AG08396 (cell line): ENCODE data around the gene PGGHG.
"Not testable (repeated sequence)": the region's sequence is repeated elsewhere in the genome, so short reads cannot be mapped to it uniquely, and the experiment has no call there.

Experiments used
- DNase-seq: peaks from one replicate; pipeline ENCODE4 v3.0.0; 2012; ENCODE audit warnings: low spot score, mixed read lengths

Gene PGGHG

DNA sequence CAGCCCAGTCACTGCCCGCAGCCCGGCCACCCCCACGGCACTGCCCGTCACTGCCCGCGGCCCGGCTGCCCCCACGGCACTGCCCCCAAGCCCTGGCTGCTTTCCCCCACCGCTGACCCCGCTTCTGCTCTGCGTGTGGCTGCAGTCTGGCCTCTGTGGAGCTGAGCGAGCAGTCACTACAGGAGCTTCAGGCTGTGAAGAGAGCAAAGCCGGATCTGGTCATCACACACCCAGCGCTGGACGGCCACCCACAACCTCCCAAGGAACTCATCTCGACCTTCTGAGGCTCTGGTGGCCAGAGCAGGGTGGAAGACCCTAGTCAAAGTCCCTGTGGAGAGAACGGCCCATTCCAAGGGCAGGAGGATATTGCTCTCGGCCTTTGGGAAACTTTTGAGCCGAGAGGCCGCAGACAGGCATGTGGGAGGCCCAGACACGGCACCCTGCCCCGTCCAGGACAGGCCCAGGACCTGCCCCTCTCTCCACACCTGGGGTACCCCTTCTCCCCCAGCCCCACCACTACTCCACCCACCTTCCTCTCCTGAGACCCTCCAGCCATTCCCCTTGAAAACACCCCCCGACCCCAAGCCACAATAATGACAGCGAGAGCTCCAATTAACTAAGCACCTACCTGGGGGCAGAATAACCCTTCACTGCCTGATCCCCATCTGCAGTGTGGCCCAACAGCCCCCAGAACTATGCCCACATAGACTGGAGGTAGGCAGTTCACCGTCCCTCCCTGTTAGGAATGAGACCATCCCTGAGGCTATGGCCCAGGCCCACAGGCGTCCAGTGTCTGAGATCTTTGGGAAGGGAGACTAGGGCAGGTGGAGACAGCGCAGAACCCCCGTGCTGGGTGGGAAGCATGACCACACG is 3.7 kb upstream of the PGGHG start:
- DNase-seq = no peak

DNA sequence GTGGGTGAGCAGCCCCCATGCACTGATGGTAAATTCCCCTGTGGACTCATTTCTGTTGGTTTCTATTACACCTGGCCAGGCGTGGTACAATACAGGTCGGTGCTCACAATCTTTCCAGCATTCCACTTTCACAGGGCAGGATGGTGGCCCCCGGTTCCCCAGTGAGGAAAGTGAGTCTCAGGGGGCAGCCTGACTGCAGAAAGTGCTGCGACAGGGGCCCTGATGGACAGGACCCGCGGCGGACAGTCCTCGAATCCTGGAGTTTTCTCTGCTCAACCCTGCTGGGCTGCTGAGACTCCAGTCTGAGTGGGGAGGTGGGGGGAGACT is 3.1 kb upstream of the PGGHG start:
- no peak for DNase-seq

DNA sequence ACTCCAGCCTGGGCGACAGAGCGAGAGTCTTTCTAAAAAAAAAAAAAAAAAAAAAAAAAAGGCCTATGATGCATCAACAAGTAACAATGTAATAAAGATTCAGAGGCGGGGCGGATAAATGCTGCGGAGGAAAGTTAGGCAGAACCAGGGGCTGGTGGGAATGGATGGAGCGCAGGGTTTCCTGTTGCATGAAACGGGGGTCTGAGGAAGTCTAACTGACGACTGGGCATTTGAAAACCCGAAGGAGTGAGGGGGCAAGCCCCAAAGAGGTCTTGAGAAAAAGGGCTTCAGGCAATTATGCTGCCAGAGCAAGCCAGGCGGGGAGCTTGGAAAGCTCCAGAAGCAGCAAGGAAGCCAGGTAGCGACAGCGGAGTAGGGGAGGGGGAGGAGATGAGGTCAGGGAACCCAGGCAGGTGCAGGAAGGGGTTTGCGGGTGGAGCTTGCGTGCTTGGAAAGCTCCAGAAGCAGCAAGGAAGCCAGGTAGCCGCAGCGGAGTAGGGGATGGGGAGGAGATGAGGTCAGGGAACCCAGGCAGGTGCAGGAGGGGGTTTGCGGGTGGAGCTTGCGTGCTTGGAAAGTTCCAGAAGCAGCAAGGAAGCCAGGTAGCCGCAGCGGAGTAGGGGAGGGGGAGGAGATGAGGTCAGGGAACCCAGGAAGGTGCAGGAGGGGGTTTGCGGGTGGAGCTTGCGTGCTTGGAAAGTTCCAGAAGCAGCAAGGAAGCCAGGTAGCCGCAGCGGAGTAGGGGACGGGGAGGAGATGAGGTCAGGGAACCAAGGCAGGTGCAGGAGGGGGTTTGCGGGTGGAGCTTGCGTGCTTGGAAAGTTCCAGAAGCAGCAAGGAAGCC is 1.7 kb upstream of the PGGHG start:
- DNase-seq = not testable (repeated sequence)

DNA sequence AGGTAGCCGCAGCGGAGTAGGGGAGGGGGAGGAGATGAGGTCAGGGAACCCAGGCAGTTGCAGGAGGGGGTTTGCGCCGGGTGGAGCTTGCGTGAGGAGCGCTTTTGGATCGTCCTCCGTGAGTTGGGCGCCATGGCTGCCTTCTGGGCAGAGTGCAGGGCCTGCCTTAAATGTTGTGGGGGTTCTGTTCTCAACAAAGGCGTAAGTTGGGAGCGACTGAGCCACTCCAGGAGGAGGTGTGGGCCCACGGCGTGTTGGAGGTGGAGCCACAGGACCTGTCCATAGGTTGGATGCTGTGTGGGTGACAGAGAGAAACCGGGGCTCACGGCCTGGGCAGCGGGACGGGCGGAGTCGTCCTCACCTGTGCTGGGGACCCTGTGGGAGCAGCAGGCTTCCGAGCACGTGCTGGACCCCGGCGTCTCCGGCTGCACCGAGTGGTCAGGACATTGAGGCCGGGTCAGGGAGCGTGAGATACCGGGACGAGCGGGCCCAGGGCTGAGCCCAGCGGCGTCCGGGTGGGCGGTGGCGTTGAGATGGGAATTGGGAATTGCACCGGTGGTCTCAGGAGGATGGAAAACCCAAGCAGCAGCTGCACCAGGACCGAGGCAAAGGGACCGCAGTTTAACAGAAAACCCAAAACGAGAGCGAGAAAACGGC is 977 bp upstream of the PGGHG start:
- DNase-seq = no peak

DNA sequence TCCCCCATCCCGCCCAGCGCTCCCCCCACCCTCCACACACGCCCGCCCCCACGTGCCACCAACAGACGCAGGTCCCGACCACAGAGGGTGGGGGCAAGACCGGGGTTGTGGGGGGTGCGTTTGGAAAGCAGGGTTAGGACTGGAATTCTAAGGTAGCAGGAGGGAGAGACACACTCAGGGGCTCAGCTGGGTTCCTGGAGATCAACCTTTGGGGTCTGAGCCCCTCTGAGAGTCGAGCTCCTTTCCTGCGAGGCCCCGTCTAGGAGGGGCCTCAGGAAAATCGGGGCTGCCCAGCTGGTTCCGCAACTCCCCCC is 429 bp downstream of the PGGHG start:
- DNase-seq = peak; percentile 52

DNA sequence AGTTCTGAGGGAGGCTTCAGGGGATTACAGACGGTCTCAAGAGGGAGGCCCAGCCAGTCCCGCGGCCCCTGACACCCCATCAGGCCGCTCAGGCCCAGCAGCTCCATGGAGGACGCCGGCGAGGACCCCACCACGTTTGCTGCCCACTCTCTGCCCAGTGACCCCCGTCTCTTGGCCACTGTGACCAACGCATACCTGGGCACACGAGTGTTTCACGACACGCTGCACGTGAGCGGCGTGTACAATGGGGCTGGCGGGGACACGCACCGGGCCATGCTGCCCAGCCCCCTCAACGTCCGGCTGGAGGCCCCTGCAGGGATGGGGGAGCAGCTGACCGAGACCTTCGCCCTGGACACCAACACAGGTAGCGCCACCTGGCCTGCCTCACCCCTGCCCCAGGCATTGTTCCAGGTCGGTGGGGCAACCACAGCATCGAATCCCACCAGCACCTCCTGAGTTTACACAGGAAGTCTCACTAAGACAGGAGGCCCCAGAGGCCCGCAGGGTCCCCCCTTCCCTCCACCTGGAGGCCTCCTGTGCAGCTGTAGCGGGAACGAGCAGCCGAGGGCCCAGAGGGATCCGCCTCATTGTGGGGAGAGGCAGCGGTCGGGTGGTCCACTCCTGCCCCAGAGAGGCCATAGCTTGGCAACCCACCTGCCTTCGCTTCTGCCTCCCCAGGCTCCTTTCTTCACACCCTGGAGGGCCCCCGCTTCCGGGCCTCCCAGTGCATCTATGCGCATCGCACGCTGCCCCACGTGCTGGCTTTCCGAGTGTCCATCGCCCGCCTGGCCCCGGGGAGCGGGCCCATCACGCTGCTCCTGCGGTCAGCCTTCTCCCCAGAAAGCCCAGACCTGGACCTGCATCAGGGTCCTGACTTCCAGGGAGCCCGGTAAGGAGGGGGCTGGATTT is 1.0 kb downstream of the PGGHG start:
- DNase-seq = no peak

DNA sequence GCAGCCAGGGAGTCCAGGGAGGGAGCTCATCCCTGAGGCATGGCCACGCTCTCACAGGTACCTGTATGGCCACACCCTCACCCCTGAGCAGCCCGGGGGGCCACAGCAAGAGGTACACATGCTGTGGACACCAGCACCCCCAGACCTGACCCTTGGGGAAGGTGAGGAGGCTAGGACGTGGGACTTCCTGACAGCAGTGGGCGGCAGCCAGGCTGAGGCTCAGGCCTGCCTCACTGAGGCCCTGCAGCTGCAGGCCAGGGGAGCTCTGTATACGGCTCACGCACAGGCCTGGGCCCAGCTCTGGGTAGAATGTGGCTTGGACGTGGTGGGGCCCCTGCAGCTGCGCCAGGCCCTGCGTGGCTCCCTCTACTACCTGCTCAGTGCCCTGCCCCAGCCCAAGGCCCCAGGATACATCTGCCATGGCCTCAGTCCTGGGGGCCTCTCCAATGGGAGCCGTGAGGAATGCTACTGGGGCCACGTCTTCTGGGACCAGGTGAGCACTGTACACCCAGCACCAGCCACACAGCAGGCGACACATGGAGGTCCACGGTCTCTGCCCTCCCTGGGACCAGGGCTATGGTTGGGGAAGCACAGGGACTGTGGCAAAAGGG is 1.8 kb downstream of the PGGHG start:
- DNase-seq = no peak

DNA sequence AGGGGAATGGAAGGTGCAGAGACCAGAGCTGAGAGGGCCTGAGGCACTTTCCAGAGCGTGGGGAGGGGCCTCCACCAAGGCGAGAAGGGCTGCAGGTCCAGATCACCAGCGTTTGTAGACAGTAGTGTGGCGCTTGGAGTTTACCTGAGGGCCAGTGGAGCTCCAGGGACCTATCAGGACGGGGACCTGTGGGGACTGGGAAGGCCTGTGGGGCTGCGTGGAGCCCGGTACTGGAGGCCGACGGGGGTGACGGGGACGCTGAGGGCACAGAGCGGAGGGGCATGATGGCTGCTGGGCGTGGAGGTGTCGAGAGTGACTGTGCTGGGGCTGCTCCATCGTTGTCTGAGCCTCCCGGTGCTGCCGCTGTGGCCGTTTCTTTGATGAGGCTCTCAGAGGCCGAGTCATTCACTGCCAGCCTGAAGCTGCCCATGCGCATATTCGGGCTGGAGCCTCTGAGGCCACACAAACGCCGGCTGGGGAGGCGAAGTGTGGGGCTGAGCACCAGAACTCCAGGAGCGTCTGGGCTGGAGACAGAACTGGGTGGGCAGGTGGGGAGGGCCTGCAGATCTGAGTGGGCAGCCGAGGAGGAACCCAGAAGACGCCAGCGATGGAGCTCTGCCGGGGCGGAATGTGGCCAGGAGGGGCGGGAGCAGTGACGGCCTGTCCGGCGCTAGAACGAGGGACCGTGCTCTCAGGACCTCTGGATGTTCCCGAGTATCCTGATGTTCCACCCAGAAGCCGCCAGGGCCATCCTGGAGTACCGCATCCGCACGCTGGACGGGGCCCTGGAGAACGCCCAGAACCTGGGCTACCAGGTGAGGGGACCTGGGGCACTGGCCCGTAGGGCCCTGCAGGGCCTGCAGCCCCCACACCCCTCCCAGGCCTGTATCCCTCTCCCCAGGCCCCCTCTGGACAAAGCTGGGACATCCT is 2.6 kb downstream of the PGGHG start:
- no peak for DNase-seq

DNA sequence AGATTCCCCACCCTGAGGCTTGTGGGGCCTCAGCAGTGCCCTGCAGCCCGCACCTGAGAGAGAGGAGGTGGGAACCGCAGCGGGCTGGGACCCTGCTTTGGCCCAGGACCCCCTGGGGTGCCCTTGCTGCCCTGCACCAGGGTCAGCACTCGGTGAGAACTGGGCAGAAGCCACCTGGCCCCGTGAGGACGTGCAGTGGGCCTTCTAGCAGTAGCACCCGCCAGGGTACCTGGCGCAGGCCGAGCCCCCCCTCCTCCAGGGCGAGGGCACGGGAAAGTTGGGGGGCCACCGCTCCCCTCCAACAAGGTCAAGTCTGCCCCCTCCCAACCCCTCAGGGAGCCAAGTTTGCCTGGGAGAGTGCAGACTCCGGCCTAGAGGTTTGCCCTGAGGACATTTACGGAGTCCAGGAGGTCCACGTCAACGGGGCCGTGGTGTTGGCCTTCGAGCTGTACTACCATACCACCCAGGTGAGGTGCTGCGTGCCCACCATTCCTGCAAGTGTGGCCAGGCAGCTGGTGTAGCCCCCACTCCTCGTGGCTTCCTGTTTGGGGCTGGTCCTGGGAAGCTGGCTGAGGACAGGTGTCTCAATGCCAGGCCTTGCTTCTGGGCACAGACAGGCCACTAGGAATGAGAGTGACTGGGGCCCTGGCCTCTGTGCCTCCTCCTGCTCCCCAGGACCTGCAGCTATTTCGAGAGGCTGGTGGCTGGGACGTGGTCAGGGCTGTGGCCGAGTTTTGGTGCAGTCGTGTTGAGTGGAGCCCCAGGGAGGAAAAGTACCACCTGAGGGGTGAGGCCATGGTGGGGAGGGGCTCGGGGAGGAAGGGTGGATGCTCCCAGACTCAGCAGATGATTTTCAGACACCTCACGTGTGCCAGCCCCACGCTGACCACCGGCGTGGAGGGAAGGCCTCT is 3.5 kb downstream of the PGGHG start:
- no peak for DNase-seq

DNA sequence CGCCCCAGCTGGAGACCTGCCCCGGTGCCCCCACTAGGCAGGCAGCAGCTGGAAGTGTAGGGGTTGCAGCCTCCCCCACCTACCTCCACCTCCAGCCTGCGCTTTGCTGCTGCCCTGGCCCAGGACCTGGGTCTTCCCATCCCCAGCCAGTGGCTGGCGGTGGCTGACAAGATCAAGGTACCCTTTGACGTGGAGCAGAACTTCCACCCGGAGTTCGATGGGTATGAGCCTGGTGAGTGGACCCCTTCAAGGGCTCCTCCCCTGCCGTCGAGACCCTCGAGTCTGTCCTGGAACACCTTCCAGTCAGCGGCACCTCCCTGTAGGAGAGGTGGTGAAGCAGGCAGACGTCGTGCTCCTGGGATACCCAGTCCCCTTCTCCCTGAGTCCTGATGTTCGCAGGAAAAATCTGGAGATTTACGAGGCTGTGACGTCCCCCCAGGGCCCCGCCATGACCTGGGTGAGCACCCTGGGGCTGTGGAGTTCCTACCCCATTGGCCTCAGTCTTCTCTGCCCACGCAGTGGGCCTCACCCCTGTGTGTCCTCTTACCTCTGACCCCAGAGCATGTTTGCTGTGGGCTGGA is 4.4 kb downstream of the PGGHG start:
- DNase-seq = no peak

DNA sequence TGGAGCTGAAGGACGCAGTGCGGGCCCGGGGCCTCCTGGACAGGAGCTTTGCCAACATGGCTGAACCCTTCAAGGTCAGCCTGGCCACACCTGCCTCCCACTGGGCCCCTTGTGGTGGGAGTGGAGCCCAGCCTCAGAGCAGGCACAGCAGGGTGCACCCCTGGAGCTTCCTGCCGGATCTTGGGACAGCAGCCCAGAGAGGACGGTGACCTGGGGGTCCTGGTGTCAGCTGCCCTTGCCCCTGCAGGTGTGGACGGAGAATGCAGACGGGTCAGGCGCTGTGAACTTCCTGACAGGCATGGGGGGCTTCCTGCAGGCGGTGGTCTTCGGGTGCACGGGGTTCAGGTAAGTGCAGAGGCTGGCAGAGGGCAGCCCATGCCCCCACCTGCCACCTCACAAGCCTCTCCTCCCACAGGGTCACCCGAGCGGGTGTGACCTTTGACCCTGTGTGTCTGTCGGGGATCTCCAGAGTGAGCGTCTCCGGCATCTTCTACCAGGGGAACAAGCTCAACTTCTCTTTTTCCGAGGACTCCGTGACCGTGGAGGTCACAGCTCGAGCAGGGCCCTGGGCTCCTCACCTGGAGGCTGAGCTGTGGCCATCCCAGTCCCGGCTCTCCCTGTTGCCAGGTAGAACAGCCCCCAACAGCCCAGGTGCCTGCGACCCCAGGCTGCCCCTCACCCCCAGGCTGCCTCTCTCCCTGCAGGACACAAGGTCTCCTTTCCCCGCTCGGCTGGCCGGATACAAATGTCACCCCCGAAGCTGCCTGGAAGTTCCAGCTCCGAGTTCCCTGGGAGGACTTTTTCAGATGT is 5.1 kb downstream of the PGGHG start:
- no peak for DNase-seq

DNA sequence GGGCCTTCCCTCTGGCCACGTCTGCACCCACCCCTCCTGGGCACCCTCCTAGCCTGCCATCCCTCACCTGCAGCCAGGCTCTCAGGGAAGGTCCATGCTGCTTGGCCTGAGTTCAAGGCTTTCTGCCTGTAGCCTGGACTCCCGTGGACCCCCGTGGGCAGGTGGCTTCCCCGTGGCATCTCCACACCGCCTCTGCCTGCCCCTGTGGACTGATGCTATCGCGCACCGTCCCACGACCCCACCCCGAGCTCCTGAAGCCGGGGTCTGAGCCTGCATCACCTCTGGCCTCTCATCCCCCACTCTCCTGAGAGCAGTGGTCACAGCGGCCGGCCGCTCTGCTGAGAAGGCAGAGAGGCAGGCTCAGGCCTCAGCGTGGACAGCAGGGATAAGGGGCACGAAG is 5.9 kb downstream of the PGGHG start:
- no peak for DNase-seq

DNA sequence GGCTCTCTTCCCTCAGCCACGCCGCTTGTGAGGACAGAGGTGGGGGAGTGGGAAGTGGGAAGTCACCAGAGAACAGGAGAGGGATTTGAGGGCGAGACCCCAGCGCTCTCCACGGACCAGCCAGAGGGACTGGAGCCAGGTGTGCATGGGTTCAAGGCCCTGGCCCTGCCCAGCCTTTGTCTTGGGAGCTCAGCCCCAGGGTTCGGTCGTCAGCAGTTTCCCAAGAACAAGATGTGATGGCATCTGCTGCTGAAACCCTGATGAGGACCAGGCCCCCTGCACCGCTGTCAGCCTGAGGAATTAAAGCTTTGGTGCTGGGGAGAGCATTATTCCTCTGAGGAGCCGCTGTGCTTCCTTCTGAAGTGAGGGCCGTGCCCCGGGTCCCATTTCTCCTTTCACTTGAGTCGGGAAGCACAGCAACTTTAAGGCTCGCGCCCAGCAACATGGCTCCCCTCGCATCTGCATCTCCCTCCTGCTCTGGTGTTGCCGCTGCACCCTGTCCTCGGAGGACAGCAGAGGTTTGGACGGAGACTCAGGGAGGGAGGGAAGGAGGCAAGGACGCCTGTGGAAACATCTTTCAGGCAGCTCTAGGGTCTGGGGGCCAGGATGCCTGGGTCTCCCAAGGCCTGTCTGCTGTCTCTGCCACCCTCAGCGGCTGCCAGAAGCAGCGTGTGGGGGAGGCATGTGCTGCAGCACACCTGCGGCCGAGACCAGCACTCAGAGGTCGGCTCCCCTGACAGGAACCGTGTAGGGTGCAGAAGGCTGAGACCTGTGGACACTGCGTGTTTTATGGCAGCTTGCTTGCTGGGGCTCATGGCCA is 6.6 kb downstream of the PGGHG start:
- no peak for DNase-seq

DNA sequence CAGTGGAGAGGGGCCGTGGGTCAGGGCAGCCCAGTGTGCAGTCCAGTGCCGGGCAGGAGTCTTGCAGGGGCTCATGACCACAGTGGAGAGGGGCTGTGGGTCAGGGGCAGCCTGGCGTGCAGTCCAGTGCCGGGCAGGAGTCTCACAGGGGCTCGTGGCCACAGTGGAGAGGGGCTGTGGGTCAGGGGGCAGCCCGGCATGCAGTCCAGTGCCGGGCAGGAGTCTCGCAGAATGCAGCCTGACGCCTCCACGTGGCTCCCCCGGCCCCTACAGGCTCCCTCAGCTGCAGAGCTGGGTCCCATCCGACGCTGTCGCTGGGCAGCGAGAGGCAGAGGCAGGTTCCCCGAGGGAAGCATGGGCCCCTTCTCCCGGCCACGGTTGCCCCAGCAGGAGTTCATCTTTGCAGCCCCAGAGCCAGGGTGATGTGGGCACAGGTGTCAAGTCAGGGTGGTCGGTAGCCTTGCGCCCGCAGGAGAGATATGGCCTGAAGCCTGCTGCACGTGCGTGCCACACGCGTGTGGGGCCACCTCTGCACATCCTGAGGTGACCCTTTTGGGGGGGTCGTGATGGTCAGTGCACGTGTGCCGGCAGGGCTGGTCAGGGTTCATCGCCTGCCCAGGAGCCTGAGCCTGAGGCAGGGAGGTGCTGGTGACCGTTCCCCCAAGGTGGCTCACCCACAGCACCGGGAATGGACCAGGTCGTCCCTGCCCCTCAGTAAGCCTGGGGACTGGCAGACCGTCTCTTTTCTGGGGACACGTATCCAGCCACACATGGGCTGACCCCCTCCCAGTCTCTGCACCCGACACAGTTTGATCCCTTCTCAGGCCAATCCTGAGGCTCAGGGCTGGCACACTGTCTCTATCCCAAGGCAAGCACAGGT is 7.5 kb downstream of the PGGHG start:
- no peak for DNase-seq

DNA sequence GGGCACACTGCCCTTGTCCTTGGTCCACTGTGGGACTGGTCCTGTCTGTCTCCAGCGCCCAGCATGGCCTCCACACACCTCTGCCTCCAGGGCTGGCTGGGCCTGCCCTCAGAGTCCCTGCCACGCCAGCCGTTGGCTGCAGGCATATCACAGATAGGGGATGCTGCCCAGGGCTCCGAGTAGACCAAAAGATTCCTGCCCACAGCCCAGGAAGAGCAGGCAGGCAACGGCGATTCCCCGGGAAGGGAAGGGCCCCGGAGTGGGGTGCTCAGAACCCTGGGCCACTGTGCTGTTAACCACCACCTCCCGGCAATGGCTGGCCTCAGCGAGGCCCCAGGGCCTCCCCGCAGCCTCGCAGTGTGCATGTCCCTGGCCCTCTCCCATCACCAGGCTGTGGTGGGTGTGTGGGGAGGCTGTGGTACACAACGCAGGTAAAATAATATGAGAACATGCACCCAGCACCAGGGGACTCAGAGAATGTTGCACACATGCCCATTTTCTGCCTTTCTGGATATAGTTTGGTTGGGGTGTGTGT is 8.2 kb downstream of the PGGHG start:
- DNase-seq = no peak
